OCI-LY3 (cell line): Measurements from ENCODE around the gene PIAS4.

Experiments
- CTCF ChIP-seq: fragments of 200-600, 300-600 bp; sonication (generic); IDR thresholded peaks from 2 replicates; pipeline ENCODE4 v1.5.1; 2014; ENCODE audit warnings: antibody characterized with exemption, low read length, low read depth
- EZH2phosphoT487 ChIP-seq: fragments of 200-600 bp; shearing (Covaris generic); IDR thresholded peaks from 2 replicates; pipeline ENCODE4 v1.6.1; 2018; ENCODE audit warnings: antibody characterized with exemption, mixed run types, low read depth

DNA sequence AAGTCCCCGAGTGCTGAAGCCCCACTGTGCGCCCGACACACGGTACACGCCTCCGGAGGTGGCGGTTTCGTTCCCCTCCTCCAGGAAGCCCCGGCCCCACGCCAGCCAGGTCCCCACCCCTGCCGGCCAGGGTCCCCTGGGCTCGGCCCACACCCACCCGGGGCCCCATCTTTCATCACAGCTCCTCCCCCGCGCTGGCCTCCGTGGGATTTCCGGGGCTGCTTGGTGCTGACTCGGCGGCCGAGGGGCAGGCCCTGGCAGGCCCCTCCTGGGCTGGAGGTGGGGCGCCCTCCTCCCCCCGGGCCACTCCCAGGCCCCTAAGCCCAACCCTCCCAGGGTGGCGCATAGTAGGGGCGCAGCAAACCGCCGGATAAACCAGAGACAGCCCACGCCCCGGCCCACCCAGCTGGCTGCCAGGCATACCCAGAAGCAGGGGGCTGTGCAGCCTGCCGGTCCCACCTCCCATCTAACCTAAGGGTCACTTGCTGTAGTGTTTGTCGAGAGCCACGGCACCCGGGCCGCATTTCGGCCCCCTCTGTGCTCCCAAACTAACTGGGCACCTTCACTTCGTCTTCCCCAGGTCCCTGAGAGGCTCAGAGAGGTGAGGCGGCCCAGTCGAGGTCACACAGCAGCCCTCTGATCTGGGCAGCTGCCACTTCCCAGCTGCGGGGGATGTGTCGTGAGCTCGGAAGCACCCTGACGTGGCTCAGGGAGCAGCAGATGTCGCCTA is 52.5 kb downstream of the PIAS4 start:
- TF ChIP-seq CTCF (no peak), EZH2phosphoT487 (no peak)
